Measurements from ENCODE around the gene PSMG2.

The PSMG2 gene

GRCh38 chr18:12702221-12703095 is at the start of gene PSMG2, which contains the start of gene CEP76:
Gene PSMG2, plus strand, starts transcription at chr18:12703042. Its CDS starts 66 bp downstream, at chr18:12703108.
Gene CEP76, minus strand, starts transcription at chr18:12702723. Its CDS starts 175 bp downstream, at chr18:12702548.
- FAIRE-seq (no peak), DNase-seq (ENCODE audit: insufficient read length, low spot score) (peak; percentile 79)
- TF ChIP-seq CTCF (IDR thresholded peaks at IDR 0.05; ENCODE audit: insufficient read depth, missing control alignments) = no peak

GRCh38 chr18:12654971-12655370 is 47.9 kb upstream of the PSMG2 start:
- no peak for TF ChIP-seq CTCF (IDR thresholded peaks at IDR 0.05; ENCODE audit: insufficient read depth, missing control alignments)
- no peak for DNase-seq (ENCODE audit: insufficient read length, low spot score)
- FAIRE-seq = no peak

GRCh38 chr18:12656605-12656937 is 46.3 kb upstream of the PSMG2 start:
- no peak for DNase-seq (ENCODE audit: insufficient read length, low spot score)
- no peak for TF ChIP-seq CTCF (IDR thresholded peaks at IDR 0.05; ENCODE audit: insufficient read depth, missing control alignments)
- peak; percentile 32 for FAIRE-seq

- no peak for FAIRE-seq
- DNase-seq (ENCODE audit: insufficient read length, low spot score) = no peak
- TF ChIP-seq CTCF (IDR thresholded peaks at IDR 0.05; ENCODE audit: insufficient read depth, missing control alignments) = no peak
These were observed 45.7 kb upstream of the PSMG2 start for GRCh38 chr18:12656938-12657683.

- no peak for TF ChIP-seq CTCF (IDR thresholded peaks at IDR 0.05; ENCODE audit: insufficient read depth, missing control alignments)
- DNase-seq (ENCODE audit: insufficient read length, low spot score) (no peak), FAIRE-seq (no peak)
These were observed 45.0 kb upstream of the PSMG2 start, which contains the start of gene SPIRE1 for GRCh38 chr18:12657684-12658425. Gene SPIRE1, minus strand, starts transcription at chr18:12658107. Its CDS starts 241 bp downstream, at chr18:12657866.

GRCh38 chr18:12658426-12659138 is 44.3 kb upstream of the PSMG2 start:
- no peak for FAIRE-seq
- no peak for DNase-seq (ENCODE audit: insufficient read length, low spot score)
- no peak for TF ChIP-seq CTCF (IDR thresholded peaks at IDR 0.05; ENCODE audit: insufficient read depth, missing control alignments)

Data from D721Med (cell line).